HG02642 (cell line): Measurements from ENCODE around the gene ATOSB.
"Not testable (repeated sequence)": the region's sequence is repeated elsewhere in the genome, so short reads cannot be mapped to it uniquely, and the experiment has no call there.

Experiments
- ATAC-seq: cut with Tn5 transposase; IDR thresholded peaks from one replicate; pipeline ENCODE4 v1.9.1; 2021; ENCODE audit warnings: mild to moderate bottlenecking; ENCODE audit not compliant: unreplicated experiment, poor library complexity

ATOSB gene, protein sequence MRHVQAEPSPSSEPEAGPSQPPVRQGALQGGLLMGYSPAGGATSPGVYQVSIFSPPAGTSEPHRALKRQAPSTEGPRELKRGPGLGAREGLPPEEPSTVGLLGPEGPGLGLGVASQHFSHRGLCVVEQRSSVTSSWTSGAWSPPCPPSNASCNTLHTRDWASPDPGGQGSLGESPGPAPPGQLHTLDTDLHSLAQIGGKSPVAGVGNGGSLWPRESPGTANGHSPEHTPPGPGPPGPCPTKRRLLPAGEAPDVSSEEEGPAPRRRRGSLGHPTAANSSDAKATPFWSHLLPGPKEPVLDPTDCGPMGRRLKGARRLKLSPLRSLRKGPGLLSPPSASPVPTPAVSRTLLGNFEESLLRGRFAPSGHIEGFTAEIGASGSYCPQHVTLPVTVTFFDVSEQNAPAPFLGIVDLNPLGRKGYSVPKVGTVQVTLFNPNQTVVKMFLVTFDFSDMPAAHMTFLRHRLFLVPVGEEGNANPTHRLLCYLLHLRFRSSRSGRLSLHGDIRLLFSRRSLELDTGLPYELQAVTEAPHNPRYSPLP

DNA sequence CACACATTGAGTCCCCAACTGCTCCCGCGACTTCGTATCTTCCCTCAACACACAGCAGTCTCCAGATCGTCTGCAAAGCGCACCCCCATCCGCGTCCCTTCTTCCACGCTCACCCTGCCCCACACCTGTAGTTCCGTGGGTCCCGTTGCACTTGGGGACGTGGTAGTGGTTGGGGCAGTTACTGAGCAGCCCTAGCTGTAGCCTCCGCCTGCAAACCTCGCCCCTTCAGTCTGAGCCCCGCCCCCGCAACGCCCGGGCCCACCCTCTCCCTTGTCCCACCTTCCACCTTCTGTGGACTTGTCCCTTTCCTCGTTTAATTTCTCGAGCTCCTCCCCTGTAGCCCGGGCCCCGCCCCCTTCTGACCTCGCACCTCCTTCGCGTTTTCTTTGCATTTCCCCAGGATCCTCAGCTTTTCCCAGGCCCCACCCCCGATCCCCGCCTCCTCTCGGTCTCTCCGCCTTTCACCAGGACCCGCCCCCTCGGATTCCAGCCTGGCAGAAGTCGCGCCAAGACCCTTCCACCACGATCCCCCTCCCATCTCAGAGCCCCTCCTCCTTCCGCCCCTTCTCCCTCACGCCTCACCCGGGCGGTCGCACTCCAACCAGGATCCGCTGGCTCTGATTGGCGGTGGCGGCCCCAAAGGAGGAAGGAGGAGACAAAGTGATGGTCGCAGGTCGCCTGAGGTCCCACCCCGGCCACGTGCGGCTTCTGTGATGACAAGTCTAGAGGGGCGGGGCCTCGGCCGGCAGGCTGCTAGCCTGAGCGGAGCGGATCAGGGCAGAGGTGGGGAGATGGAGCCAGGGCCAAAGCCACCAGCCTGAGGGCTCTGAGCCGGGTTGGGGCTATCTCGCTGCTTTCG lies at the start of gene ATOSB:
TSS of gene ATOSB (minus strand) at position 183 of the 859 bp plus-strand sequence. CDS start 7,588 bp downstream, outside the sequence.
- ATAC-seq: peak; percentile 70

DNA sequence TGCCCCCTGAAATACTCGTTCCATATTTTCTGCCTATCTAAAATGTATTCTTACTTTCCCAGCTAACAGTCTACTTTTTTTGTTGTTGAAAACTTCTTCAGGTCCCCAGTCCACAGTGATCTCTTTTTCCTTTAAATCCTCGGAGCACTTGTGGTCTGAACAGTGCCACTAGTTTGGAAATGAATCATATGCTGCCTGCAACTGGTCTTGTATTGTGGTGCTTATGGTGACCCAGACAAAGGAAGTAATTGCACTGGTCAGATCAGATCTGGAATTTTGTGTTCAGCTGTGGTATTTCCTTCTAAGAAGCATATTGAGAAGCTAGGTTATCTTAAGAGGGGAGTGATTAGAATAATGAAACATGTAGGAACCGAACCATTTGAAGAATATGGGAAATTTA lies 49.0 kb upstream of the ATOSB start:
- ATAC-seq: no peak

DNA sequence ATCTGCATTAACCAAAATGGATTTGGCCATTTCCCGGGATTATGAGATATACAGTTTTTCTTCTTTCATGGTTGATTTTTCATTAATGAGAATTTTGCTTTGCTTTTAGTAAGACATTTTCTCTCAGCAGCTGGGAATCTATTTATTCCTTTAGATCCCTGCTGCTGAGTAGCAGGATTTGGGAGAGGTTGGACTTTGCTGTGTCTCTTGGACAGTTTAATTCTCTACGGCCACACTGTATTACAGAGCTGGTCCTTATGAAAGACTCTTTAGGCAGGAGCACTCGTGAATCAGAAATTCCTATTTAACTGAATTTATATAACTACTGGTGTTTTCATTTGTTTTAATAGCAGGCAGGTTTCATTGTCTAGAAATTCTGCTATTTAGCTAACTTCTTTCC lies 47.8 kb upstream of the ATOSB start:
- ATAC-seq: no peak

DNA sequence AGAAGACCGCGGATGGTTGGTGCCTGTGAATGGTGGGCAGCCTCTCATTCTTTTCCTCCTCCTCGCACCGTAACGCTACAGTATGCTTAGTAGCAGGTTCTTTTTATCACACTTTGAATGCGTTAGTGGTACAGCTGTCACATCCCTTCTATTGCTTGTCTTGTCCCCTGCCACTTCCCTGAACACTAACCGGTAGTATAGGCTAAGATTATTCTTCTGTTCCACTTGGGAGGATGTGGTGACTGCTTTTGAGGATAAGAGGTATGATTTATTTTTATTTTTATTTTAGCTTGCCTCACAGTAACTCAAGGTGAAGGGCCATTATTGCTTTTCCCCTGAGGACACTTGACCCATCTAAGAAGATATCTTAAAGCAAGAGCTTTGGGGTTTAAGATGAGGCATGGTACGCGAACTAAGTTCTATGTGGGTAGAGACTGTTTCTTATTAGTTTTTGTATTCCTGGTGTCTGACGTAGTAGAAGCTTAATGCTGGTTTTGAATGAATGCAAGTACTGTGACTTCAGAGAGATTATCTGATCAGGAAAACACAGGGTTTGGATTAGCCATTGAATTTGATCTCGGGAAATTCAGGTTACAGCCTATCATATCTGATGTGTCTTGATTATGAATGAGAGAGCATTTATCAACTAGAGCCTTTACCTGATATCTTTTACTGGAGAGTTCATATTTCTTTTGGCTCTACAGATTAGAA lies 47.1 kb upstream of the ATOSB start:
- ATAC-seq: no peak

DNA sequence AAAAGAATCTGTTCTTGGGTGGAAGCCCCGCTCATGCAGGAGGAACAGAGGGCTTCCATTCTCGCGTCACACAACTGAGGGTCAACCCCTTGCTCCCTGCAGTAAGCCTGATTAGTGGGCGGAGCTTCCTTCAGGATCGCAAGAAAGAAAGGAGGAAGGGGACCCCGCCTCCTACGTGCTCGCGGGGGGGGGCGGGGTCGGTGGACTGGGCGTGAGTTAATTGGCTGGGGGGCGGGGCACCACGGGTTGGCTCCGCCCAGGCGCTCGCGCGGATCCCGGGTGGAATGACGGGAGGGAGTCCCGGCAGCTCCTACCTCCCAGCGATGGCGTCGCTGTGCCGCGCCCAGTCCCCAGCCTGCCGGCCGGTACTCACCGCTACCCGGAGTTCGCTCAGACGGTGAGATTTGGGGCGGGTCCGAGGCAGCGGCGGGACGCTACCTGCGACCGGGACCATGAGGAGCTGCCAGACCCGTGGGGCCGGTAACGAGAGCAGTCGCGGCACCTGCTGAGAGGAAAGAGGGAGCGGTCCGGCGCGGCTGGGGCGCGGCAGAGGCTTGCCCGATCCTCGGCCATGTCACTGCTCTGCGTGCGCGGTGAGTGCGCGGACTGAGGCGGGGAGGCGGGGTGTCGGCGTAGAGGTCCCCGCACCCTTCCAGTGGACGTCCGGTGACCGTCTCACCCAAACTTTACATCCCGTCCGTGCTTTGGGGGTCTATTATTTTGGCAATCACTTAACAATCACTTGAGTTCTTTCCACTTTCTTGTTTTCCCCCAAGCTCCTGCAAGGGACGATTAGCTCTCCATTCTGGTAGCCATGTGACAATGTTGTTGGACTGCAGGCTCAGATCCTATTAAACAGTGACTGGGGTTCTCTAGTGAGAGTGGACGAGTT lies 46.3 kb upstream of the ATOSB start, which contains the start of gene UNC13B:
TSS of gene UNC13B (plus strand) at position 297 of the 892 bp plus-strand sequence. CDS start at position 572, 275 bp downstream.
- peak; percentile 75 for ATAC-seq

DNA sequence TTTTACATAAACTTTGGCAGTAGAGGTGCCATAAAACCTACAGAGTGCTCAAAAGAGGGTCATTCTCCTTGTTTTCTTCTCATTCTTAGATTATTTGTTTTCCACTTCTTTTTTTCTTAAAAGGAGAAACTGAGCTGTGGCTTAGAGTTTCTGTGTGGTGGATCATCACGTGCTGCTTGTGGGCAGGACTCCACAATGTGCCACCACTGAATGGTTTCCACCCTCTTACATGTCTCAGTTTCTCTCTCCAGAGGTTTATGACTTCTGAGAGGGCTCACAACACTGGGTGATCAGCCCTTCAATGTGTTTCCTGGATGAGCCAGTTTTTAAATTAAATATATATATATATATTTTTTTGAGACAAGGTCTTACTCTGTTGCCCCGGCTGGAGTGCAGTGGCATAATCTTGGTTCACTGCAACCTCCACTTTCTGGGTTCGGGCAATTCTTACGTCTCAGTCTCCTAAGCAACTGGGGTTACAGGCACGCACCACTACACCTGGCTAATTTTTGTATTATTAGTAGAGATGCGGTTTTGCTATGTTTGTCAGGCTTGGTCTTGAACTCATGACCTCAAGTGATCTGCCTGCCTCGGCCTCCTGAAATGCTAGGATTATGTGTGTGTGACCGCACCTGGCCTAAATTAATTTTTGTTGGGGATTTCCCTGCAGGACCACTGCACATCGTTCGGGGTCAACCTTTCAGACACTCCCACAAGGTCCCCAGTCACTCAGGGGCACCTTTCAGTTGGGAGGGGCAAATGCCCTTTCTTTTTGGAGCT lies 43.0 kb upstream of the ATOSB start:
- no peak for ATAC-seq

DNA sequence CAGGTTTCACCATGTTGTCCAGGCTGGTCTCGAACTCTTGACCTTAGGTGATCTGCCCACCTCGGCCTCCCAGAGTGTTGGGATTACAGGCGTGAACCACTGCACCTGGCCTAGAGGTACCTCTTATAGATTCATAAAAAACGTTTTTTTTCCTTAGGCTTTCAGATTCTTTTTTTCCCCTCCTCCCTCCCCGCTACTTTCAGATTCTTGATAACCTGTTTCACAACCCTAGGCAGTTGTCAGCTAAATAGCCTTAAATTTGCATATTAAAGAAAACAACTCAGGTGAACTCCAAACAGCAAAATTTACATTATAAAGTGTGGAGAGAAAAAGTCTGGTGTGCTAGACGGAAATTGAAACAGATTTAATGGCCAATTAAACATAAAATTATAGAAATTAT lies 42.2 kb upstream of the ATOSB start:
- ATAC-seq: not testable (repeated sequence)

DNA sequence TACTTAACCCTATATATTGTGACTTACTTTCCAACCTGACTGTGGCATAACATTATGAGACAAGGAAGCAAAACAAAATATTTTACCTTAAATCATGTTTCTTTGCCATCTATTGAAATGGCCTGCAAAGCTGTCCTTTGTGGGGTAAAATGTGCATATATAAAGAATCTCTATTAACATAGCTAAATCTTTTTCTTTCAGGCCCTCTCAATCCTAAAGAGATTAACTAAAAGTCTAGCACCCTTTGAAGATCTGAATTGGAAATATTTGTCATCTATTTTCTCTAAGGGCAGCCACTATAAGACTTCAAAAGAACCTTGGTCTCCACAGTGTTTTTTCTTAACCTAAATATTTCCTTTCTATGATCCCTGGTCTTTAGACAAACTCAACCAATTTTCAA lies 41.1 kb upstream of the ATOSB start:
- no peak for ATAC-seq

DNA sequence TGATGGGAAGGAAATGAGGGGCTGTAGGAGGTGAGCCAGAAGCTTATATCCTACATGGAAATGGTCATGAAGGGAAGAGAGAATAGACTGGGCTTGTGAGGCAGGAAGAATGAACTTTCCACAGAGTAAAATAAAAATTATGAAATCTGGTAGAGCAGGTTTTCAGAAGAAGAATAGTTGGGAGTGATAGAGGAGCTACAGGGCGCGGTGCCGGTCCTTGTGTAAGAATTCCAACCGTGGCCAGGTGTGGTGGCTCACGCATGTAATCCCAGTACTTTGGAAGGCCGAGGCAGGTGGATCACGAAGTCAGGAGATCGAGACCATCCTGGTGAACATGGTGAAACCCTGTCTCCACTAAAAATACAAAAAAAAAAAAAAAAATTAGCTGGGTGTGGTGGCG lies 37.3 kb upstream of the ATOSB start:
- ATAC-seq: no peak

DNA sequence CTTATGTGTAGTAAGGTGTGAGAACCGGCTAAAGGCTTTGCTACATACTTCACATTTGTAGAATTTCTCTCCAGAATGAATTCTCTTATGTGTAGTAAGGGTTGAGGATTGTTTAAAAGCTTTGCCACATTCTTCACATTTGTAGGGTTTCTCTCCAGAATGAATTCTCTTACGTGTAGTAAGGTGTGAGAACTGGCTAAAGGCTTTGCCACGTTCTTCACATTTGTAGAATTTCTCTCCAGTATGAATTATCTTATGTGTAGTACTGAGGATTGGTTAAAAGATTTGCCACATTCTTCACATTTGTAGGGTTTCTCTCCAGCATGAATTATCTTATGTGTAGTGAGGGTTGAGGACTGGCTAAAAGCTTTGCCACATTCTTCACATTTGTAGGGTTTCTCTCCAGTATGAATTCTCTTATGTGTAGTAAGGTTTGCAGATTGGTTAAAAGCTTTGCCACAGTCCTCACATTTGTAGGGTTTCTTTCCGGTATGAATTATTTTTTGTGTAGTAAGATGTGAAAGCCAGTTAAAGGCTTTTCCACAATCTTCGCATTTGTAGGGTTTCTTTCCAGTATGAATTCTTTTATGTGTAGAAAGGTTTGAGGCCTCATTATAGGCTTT lies 32.4 kb upstream of the ATOSB start:
- ATAC-seq: not testable (repeated sequence)

DNA sequence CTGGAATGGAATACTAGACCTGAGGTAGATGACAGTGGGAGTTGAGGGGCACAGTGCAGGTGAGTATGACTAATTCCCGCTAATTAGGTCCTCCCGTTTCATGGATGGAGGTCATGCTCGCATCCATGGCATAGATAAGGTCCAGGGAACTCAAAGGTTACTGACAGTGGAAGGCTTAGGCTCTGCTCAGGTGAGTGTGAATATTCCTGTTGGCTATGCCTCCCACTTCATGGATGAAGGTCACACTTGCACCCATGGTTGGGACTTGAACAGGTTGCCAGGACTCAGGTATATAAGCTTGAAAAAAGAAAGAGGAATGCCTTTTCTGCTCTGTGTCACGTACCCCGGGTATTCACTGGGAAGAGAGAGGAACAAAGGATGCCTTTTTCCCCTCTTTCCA lies 26.4 kb upstream of the ATOSB start:
- no peak for ATAC-seq

DNA sequence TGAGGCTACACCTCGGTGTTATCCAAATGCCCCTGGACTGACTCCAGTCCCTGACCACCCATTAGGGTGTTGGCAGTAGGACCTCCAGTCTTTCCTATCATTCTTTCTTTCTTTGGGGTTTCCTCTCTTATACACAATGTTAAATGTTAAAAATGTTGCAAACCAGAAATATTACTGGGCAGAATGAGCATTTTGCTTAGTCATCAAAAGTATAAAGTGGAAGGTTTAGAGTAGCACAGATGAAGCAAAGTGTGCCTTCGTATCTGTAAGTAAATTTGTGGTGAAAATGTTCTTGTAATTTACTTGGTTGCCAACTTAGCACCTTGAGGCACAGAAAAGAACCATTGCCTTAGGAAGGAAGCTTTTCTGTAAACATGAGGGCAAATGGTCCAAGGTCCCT lies 24.4 kb upstream of the ATOSB start:
- ATAC-seq: no peak

DNA sequence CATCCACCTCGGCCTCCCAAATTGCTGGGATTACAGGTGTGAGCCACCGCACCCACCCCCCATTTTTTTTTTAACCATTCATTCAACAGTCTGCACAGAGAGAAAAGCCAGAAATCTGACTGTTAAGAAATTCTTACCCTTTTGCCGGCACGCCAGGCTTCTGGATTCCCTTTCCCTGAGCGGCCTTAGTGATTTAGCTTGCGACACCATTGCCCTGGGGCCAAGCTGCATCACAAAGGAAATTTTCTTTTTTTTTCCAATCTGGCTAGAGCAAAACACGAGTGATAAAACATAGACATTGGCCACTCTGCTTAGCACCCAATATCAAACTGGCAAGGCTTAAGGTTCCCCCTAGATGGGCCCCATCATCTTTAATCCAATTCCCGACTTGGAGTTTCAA lies 21.2 kb upstream of the ATOSB start:
- no peak for ATAC-seq

DNA sequence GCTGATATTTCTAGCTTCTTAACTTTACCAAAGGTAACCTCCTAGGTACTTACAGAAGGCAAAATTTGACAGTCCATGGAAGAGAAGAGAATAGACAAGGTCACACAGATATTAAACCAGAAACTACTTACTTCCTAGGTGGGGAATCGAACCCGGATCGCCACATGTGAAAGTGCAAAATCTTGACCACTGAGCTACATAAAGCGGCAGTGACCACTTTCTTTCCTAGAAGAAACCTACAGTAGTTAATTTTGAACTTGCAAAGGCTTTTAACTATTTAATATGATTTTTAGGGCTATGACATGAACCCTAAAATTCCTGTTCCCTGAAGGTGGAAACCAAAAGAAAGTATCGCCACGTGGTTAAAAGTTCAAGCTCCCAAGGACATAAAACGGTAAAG lies 20.3 kb upstream of the ATOSB start:
- no peak for ATAC-seq

DNA sequence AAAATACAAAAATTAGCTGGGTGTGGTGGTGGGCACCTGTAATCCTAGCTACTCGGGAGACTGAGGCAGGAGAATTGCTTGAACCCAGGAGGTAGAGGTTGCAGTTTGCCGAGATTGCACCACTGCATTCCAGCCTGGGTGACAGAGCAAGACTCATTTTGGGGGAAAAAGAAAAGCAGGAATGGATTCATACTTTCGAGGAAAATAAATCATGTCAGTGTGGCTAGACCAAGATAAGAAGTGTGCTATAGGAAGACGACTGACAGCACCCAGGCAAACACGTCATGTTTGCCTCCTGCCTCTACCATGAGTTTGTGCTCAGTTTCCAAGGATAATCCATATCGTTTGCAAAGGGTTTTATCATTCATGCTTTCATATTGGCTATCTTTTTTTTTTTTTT lies 19.3 kb upstream of the ATOSB start:
- ATAC-seq: no peak

DNA sequence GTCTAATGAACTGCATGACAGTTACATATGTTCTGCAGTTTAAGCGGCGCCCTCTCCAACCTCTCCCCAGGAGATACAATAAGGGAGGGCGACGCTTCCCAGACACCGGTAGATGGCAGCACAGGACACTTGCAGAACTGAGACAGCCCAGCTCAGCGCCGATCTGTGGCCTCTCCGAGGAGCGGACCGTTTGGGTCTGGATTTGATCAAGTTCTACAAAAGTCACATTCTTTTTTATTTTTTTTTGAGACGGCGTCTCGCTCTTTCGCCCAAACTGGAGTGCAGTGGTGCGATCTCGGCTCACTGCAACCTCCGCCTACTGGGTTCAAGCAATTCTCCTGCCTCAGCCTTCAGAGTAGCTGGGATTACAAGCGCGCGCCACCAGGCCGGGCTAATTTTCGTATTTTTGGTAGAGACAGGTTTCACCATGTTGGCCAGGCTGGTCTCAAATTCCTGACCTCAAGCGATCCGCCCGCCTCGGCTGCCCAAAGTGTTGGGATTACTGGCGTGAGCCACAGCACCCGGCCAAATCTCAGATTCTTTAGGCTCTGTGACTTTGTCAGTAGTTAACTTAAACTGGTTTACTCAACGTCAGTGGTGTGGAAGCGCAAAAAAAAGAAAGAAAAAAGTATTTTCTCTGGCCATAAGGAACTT lies 1.4 kb upstream of the ATOSB start:
- peak; percentile 51 for ATAC-seq

DNA sequence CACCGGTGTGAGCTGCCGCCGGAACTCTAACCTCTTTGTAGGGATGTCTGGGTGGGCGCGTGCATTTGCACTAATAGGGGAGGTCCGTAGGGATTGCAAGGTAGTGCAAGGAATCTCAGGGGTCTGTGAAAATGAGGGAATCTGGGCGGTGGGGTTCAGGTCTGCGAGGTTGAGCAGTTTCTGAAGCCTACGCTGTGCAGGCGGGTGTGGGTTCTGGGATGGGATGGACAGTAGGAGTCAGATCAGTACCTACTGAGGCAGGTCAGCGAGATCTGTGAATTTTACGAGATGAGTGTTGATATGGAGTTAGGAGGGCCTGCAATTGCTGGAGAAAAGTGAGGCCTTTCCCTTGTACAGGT lies 856 bp upstream of the ATOSB start:
- peak; percentile 1 for ATAC-seq
